GM12878 (cell line): ENCODE results near the gene SELENOP. TPM values are rescaled to one million over a fixed set of nuclear protein-coding genes. Genes with fewer than 3 reads are reported as not detected.

Experiments used
- ATAC-seq: fragments of 200-7000 bp; cut with Tn5 transposase; 3 replicates; pipeline ENCODE4 v1.9.1; 2020; ENCODE audit warnings: mild to moderate bottlenecking, moderate library complexity
- BruUV-seq: library from RNA; stranded (reverse); fragments of 400-500 nt; replicated peaks from 2 replicates; lab custom pipeline; 2021; lab: Mats Ljungman, UMichigan
- CTCF ChIA-PET: fragments of 300-600 bp; sonication (Branson Sonifier 250); formaldehyde crosslinking; extraction: SDS; loops from one replicate; lab custom pipeline; 2021; ENCODE audit warnings: inconsistent platforms; lab: Yijun Ruan, JAX
- POLR2A ChIA-PET: fragments of 350-600 bp; formaldehyde crosslinking; extraction: SDS; loops from one replicate; lab custom pipeline; 2021; ENCODE audit warnings: inconsistent platforms; lab: Charles Lee
- RAD21 ChIA-PET: fragments of 300-600 bp; sonication (Branson Sonifier 250); formaldehyde crosslinking; loops from one replicate; lab custom pipeline; 2023; ENCODE audit warnings: antibody characterized with exemption; ENCODE audit not compliant: unreplicated experiment; lab: Charles Lee
- SMC1A ChIA-PET: fragments of 300-600 bp; sonication (Branson Sonifier 250); formaldehyde crosslinking; loops from one replicate; lab custom pipeline; 2023; ENCODE audit not compliant: unreplicated experiment, uncharacterized antibody; lab: Charles Lee
- DNase-seq: peaks from one replicate; pipeline ENCODE4 v3.0.0-alpha.2; 2011; ENCODE audit warnings: low read depth, low spot score
- FAIRE-seq: peaks from 3 replicates; lab custom pipeline; 2011; peaks lifted over from hg19 to GRCh38; lab: Jason Lieb, UNC
- H2AFZ ChIP-seq: 2 replicates; pipeline ENCODE4 v1.6.0; 2011; ENCODE audit warnings: low read depth, low read length, control low read depth; ENCODE audit not compliant: control insufficient read depth
- H3K27ac ChIP-seq: 2 replicates; pipeline ENCODE4 v1.5.1; 2011; ENCODE audit warnings: control low read depth; ENCODE audit not compliant: control insufficient read depth, insufficient read depth
- H3K27me3 ChIP-seq, 2 experiments: replicated peaks in 1 of 2; 2 replicates each; pipeline versions ENCODE4 v1.6.0 to v1.6.1; 2011; ENCODE audit warnings: low read length in 1 of 2; ENCODE audit not compliant: control insufficient read depth in 2 of 2, insufficient read depth in 2 of 2
- H3K36me3 ChIP-seq, 2 experiments: 2 replicates each; pipeline ENCODE4 v1.5.1; 2011; ENCODE audit warnings: low read length in 1 of 2; ENCODE audit not compliant: control insufficient read depth in 2 of 2, insufficient read depth in 2 of 2
- H3K4me1 ChIP-seq: 2 replicates; pipeline ENCODE4 v1.6.1; 2011; ENCODE audit warnings: mild to moderate bottlenecking, low read length, moderate library complexity, mixed read lengths; ENCODE audit not compliant: control insufficient read depth, insufficient read depth
- H3K4me2 ChIP-seq: 2 replicates; pipeline ENCODE4 v1.6.0; 2011; ENCODE audit warnings: control low read depth; ENCODE audit not compliant: control insufficient read depth, insufficient read depth
- H3K4me3 ChIP-seq: fragments of 200-600 bp; sonication (generic); 2 replicates; pipeline ENCODE4 v1.5.1; 2016
- H3K79me2 ChIP-seq: 2 replicates; pipeline ENCODE4 v1.6.0; 2011; ENCODE audit warnings: low read length; ENCODE audit not compliant: control insufficient read depth, insufficient read depth
- H3K9ac ChIP-seq: 2 replicates; pipeline ENCODE4 v1.8.0; 2011; ENCODE audit warnings: low read length, control low read depth, mixed read lengths; ENCODE audit not compliant: control insufficient read depth, insufficient read depth
- H3K9me3 ChIP-seq: replicated peaks from 3 replicates; pipeline ENCODE4 v1.5.1; 2011; ENCODE audit warnings: mild to moderate bottlenecking, low read length; ENCODE audit not compliant: control insufficient read depth, insufficient read depth
- H4K20me1 ChIP-seq: 2 replicates; pipeline ENCODE4 v1.6.0; 2011; ENCODE audit not compliant: control insufficient read depth, insufficient read depth
- CBX3 ChIP-seq: fragments of 200-600 bp; sonication (generic); IDR thresholded peaks from 2 replicates; pipeline ENCODE4 v1.6.1; 2016; ENCODE audit warnings: low read depth, borderline replicate concordance
- CREM ChIP-seq: IDR thresholded peaks from 2 replicates; pipeline ENCODE4 v1.6.1; 2014; ENCODE audit warnings: antibody characterized with exemption, low read depth
- EGR1 ChIP-seq, 2 experiments: IDR thresholded peaks; 1 replicate in 1 of 2; 2 replicates in 1 of 2; pipeline ENCODE4 v1.6.1; 2011 to 2012; ENCODE audit warnings: low read depth in 2 of 2, low read length in 2 of 2, borderline replicate concordance in 1 of 2, mild to moderate bottlenecking in 1 of 2, moderate library complexity in 1 of 2
- KAT2A ChIP-seq: conservative IDR thresholded peaks from 2 replicates; pipeline ENCODE4 v1.6.1; 2011; ENCODE audit warnings: low read depth, low read length; ENCODE audit not compliant: control insufficient read depth
- NFXL1 ChIP-seq: fragments of 450-650 bp; IDR thresholded peaks from 2 replicates; pipeline ENCODE4 v1.6.1; 2017; ENCODE audit warnings: antibody characterized with exemption, mild to moderate bottlenecking, borderline replicate concordance
- SRF ChIP-seq, 2 experiments: IDR thresholded peaks; 2 replicates each; pipeline ENCODE4 v1.6.1; 2011; ENCODE audit warnings: low read depth in 2 of 2, low read length in 2 of 2, mild to moderate bottlenecking in 1 of 2, moderate library complexity in 1 of 2
- SUPT20H ChIP-seq: IDR thresholded peaks from 2 replicates; pipeline ENCODE4 v1.6.1; 2011; ENCODE audit warnings: low read depth, mild to moderate bottlenecking, low read length, moderate library complexity, borderline replicate concordance; ENCODE audit not compliant: control insufficient read depth
- TARDBP ChIP-seq: IDR thresholded peaks from 2 replicates; pipeline ENCODE4 v1.6.1; 2016; ENCODE audit warnings: borderline replicate concordance
- ZNF384 ChIP-seq: IDR thresholded peaks from 2 replicates; pipeline ENCODE4 v1.6.1; 2012; ENCODE audit warnings: low read depth, mild to moderate bottlenecking, low read length, improper control_type of control experiment, borderline replicate concordance
- WGBS: methylation state at CpG from one replicate; pipeline ENCODE4 v1.1.6; 2016; ENCODE audit warnings: low lambda C conversion rate; ENCODE audit not compliant: insufficient replicate concordance, insufficient coverage; ENCODE audit errors: missing lambda C conversion rate; 5-methylcytosine and 5-hydroxymethylcytosine counted together
- in situ Hi-C: fragments of 300-500 bp; cut with MboI; formaldehyde crosslinking; loops from 9 replicates; pipeline ENCODE4 v1.14.3; 2018; ENCODE audit warnings: mixed read lengths
- intact Hi-C: fragments of 100-400 bp; cut with micrococcal nuclease; formaldehyde crosslinking; loops from one replicate; pipeline ENCODE4 v1.14.2; 2022; ENCODE audit not compliant: unreplicated experiment
- polyA plus RNA-seq, 11 experiments: library from polyadenylated mRNA; depleted of rRNA in 4 of 11; unstranded in 6 of 11; stranded (reverse) in 5 of 11; fragments of >200 nt; fragmentation: Nextera tagmentation in 4 of 11; fragmentation: Illumina TruSeq in 1 of 11; extraction: Ambion mirVana in 4 of 11; extraction: Trizol in 1 of 11; gene quantifications; 1 replicate in 1 of 11; 2 replicates in 10 of 11; pipeline versions ENCODE4 v1.2.1 to v1.2.3, GENCODE V29; 2011 to 2016; ENCODE audit warnings: inconsistent platforms in 2 of 11, missing spikeins in 2 of 11, low read depth in 1 of 11
- total RNA-seq, 4 experiments: library from RNA; depleted of rRNA in 3 of 4; stranded (reverse); fragments of >200 nt in 3 of 4; fragmentation: Illumina TruSeq in 1 of 4; extraction: Trizol in 1 of 4; gene quantifications; 2 replicates each; pipeline versions ENCODE4 v1.2.1 to v1.2.3, GENCODE V29; 2013 to 2021
- TF ChIP-seq, protein P1 (sequence below): IDR thresholded peaks from 2 replicates; pipeline ENCODE4 v1.6.1; 2011; ENCODE audit warnings: mild to moderate bottlenecking, low read depth, low read length, moderate library complexity; ENCODE audit not compliant: insufficient replicate concordance

Gene SELENOP
- total and polyA plus RNA-seq, 10 of the 15 experiments (the other 5 are each of a cell fraction or from before 2014, with no cell fraction given) = 0.08 to 5.1 (median 0.88) TPM; not detected in 3

- no peak for TF ChIP-seq EGR1 (IDR thresholded peaks at IDR 0.05; ENCODE audit: borderline replicate concordance in 1 of 2, low read depth in 2 of 2, low read length in 2 of 2)
- TF ChIP-seq, protein P1, sequence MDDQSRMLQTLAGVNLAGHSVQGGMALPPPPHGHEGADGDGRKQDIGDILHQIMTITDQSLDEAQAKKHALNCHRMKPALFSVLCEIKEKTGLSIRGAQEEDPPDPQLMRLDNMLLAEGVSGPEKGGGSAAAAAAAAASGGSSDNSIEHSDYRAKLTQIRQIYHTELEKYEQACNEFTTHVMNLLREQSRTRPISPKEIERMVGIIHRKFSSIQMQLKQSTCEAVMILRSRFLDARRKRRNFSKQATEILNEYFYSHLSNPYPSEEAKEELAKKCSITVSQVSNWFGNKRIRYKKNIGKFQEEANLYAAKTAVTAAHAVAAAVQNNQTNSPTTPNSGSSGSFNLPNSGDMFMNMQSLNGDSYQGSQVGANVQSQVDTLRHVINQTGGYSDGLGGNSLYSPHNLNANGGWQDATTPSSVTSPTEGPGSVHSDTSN = no peak
- no peak for TF ChIP-seq TARDBP
- TF ChIP-seq ZNF384 = no peak
- TF ChIP-seq KAT2A = no peak
- TF ChIP-seq NFXL1 = no peak
- TF ChIP-seq SUPT20H = no peak
- no peak for TF ChIP-seq SRF (IDR thresholded peaks at IDR 0.05; ENCODE audit: low read depth in 2 of 2, low read length in 2 of 2)
Observed at GRCh38 chr5:42791151-42791550, 20.5 kb downstream of the SELENOP start (continued).

DNA sequence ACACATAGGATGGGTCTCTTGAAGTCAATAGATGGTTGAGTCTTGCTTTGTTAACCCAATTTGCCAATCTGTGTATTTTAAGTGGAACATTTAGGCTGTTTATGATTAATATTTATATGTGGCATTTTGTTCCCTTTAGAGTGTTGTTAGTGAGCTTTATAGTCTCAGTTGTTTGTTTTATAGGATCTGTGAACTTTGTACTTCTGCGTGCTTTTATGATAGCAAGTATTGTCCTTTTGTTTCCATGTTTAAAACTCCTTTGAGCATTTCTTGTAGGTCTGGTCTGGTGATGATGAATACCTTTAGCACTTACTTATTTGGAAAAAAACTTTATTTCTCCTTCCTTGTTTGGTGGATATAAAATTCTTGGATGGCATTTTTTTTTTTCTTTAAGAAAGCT, 23.8 kb downstream of the SELENOP start:
- FAIRE-seq = no peak
- ChIA-PET SMC1A (interaction anchor here (1.4 to 1.6 kb wide), 2 partner anchors 13 to 70 kb away, joined by 3 read pairs; no protein-coding TSS in a partner anchor), POLR2A (interaction anchor here (1.1 kb wide), 1 partner anchor 14 kb away, joined by 3 read pairs; no protein-coding TSS in a partner anchor), CTCF (interaction anchor here (0.6 kb wide), 2 partner anchors 41 to 249 kb away, joined by 3 read pairs; no protein-coding TSS in a partner anchor), RAD21 (no interaction called here)
- Histone ChIP-seq H3K36me3 (no peaks in the 10 kb centered on the region), H3K9ac (no peak overlapping the region), H3K4me1 (no peaks in the 10 kb centered on the region), H4K20me1 (no peaks in the 10 kb centered on the region), H3K4me3 (no peak overlapping the region), H3K27me3 (no peaks in the 10 kb centered on the region), H2AFZ (no peak overlapping the region), H3K27ac (no peak overlapping the region), H3K9me3 (no peaks in the 10 kb centered on the region; the same call in 1 of the 3 replicates), H3K79me2 (no peaks in the 10 kb centered on the region), H3K4me2 (no peak overlapping the region)
- DNase-seq = no peak
- in situ Hi-C loops (no loop called here), intact Hi-C loops (no loop called here)
- ATAC-seq = no peak
- 100% methylated on average over 1 of the region's 1 CpG for WGBS
- BruUV-seq = no TSS peak
- no peak for TF ChIP-seq CREM
- TF ChIP-seq CBX3 = no peak
